ENCODE data around the gene CPLANE2. TPM values are rescaled to one million over a fixed set of nuclear protein-coding genes. Genes with fewer than 3 reads are reported as not detected.
"Not testable (repeated sequence)": the region's sequence is repeated elsewhere in the genome, so short reads cannot be mapped to it uniquely, and the experiment has no call there.

The CPLANE2 gene
- total and polyA plus RNA-seq, 12 donors, result 2.2 to 11.1 (median 6.8) TPM

DNA sequence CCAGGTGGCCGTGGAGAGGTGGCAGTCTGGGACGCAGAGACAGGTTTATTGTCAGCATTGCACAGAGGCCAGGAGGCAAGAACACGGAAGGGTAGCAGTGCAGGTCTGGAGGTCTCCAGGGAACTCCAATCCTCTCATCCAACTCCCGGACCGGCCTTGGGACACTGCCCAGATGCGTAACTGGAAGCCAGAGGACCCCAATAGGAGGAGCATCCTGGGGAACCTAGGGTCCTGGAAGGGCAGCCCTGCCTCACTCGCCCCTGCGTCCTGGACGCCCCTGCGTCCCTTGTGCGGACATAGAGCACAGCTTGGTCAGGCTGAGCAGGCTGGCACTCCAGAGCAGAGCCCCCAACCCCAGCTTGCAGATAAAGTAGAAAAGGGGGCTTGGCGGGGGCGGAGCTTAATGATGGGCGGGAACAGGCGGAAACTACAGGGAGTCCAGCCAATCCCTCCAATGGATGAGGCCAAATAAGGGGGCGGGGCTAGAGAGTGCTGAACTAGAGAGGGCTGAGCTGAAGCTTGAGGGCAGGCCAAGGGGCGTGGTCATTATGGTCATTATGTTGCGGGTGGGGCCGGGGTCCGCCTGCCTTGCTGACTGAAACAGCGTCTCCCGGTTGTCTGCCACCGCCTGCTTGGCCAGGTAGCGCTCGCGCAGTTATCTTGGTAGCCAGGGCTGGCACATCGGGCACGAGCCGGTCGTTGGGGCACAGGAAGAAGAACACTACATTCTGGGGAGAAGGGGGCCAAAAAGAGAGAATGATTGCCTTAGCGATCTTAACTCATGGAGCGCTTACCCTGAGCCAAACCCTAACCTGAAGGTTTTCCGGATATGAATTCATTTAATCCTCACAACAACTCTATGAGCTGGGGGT, 20.9 kb downstream of the CPLANE2 start:
- Histone ChIP-seq H3K4me3 (peak overlapping the region in 9 of 10 donors; percentile 40 to 63 (median 60)), H3K9me3 (no peaks in the 10 kb centered on the region), H3K4me1 (peaks cover 3 to 23% (median 14%) of the 10 kb centered on the region in 9 donors), H3K27me3 (no peaks in the 10 kb centered on the region), H3K27ac (peak overlapping the region in 7 of 10 donors; percentile 35 to 74 (median 61)), H3K36me3 (no peaks in the 10 kb centered on the region)
- WGBS, 2 donors, result 13 to 15% methylated on average over 33 of the region's 33 CpGs
- intact Hi-C loops (cut with DNase I), result no loop called here
- TF ChIP-seq, protein P1, sequence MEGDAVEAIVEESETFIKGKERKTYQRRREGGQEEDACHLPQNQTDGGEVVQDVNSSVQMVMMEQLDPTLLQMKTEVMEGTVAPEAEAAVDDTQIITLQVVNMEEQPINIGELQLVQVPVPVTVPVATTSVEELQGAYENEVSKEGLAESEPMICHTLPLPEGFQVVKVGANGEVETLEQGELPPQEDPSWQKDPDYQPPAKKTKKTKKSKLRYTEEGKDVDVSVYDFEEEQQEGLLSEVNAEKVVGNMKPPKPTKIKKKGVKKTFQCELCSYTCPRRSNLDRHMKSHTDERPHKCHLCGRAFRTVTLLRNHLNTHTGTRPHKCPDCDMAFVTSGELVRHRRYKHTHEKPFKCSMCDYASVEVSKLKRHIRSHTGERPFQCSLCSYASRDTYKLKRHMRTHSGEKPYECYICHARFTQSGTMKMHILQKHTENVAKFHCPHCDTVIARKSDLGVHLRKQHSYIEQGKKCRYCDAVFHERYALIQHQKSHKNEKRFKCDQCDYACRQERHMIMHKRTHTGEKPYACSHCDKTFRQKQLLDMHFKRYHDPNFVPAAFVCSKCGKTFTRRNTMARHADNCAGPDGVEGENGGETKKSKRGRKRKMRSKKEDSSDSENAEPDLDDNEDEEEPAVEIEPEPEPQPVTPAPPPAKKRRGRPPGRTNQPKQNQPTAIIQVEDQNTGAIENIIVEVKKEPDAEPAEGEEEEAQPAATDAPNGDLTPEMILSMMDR (IDR thresholded peaks at IDR 0.05), result no peak
- ATAC-seq (peak; percentile 34 to 76 (median 63)), DNase-seq (peak; percentile 74 to 82)

DNA sequence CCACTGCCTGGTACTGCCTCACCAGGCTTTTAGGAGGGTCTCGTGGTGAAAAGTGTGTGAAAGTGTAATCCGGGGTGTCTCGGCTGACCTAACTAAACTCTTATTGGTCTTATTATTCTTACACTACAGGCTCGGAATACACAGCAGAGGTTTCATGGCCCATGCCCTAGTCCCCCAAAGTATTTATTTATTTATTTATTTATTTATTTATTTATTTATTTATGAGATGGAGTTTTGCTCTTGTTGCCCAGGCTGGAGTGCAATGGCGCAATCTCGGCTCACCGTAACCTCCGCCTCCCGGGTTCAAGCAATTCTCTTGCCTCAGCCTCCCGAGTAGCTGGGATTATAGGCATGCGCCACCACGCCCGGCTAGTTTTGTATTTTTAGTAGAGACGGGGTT, 21.7 kb downstream of the CPLANE2 start:
- H3K27me3 ChIP-seq; DNase-seq; ATAC-seq; intact Hi-C loops (cut with DNase I); H3K27ac ChIP-seq; H3K36me3 ChIP-seq; H3K9me3 ChIP-seq; H3K4me3 ChIP-seq: not testable (repeated sequence)
- 93 to 94% methylated on average over 14 of the region's 14 CpGs for WGBS, 2 donors
- H3K4me1 ChIP-seq, result peaks cover 3 to 23% (median 14%) of the 10 kb centered on the region in 9 donors

DNA sequence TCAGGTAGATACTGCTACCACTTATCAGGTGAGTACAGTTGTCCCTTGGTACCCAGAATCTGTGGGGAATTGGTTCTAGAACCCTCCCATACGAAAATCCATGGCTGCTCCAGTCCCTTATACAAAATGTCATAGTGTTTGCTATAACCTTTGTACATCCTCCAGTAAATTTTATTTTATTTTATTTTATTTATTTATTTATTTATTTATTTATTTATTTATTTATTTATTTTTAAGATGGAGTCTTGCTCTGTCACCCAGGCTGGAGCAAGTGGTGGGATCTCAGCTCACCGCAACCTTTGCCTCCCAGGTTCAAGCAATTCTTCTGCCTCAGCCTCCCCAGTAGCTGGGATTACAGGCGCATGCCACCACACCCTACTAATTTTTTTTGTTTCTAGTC, 23.4 kb downstream of the CPLANE2 start:
- H3K36me3 ChIP-seq; DNase-seq; intact Hi-C loops (cut with DNase I); ATAC-seq; H3K4me3 ChIP-seq; H3K27me3 ChIP-seq; H3K27ac ChIP-seq; H3K9me3 ChIP-seq: not testable (repeated sequence)
- WGBS, 2 donors, result 95 to 96% methylated on average over 3 of the region's 3 CpGs
- peaks cover 3 to 23% (median 14%) of the 10 kb centered on the region in 9 donors for H3K4me1 ChIP-seq

DNA sequence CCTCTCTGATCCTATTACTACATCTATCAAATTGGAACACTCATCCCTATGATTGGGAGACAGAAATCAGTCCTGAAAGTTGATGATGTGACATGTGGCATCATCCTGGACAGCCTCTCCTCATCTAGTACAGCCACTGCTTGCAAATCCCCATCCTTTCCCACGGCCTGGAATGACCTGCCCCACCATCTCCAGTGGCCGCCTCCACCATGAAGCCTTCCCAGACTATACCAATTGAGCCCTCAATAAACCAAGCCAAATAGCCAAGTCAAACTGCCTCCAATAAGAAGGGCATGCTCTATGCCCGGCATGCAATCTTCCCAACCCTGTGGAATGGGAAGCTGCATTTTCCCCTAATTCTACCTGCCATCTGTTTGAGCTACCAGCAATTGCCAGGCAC, 24.0 kb downstream of the CPLANE2 start:
- no peaks in the 10 kb centered on the region for H3K36me3 ChIP-seq
- WGBS, 2 donors, result 66 to 67% methylated on average over 3 of the region's 3 CpGs
- intact Hi-C loops (cut with DNase I), result no loop called here
- TF ChIP-seq, protein P1 (IDR thresholded peaks at IDR 0.05), result no peak
- H3K4me3 ChIP-seq, result no peak overlapping the region
- no peak overlapping the region for H3K27ac ChIP-seq
- no peaks in the 10 kb centered on the region for H3K27me3 ChIP-seq
- no peaks in the 10 kb centered on the region for H3K9me3 ChIP-seq
- H3K4me1 ChIP-seq, result peaks cover 3 to 22% (median 14%) of the 10 kb centered on the region in 9 donors
- DNase-seq (no peak), ATAC-seq (no peak)

DNA sequence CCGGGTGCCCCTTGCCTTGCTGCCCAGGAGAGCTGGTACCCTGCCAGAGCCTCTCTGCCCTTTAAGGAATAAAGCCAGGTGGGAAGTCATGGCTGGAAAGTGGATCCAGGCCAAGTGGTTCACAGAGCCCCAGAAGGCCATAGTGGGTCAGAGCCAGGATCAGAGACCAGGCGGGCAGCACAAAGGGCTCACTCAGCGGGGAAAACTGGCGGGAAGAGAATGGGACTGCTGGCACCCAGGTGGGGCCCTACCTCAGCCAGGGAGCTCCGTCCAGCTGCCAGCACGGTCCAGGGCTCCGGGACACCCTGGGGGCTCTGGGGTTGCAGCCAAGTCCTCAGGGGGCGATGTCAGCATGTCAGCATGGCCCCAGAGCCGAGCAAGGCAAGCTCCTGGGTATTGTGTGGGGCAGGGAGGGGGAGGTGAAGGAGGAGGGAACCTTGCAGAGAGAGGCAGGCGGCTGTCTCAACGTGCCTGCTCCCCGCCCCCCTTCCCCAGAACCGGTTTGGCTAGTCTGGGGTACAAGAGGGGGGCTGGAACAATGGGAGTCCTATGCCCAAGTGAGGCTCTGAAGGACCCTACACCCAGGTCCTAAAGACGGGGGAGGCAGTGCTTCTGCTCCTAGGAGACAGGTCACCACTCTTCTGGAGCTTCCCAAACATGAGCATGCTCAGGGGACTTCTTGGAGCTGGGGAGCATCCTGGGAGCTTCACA, 24.6 kb downstream of the CPLANE2 start, which contains the start of gene ARHGEF19:
ARHGEF19 (minus strand) TSS at position 402 of the 711 bp plus-strand sequence. CDS start 3,598 bp downstream, outside the sequence.
- peaks cover 3 to 19% (median 16%) of the 10 kb centered on the region in 9 donors for H3K4me1 ChIP-seq
- WGBS, 2 donors, result 38 to 39% methylated on average over 14 of the region's 14 CpGs
- DNase-seq (no peak), ATAC-seq (no peak)
- no peaks in the 10 kb centered on the region for H3K9me3 ChIP-seq
- no peak within 1 kb of the TSS for H3K4me3 ChIP-seq
- intact Hi-C loops (cut with DNase I), result no loop called here
- no peaks in the 10 kb centered on the region for H3K27me3 ChIP-seq
- TF ChIP-seq, protein P1 (IDR thresholded peaks at IDR 0.05), result no peak
- no peaks in the 10 kb centered on the region for H3K36me3 ChIP-seq
- H3K27ac ChIP-seq, result no peak within 1 kb of the TSS
